GM12874 (cell line): ENCODE data around the gene TNFRSF25.

Experiments
- CTCF ChIP-seq: IDR thresholded peaks from 2 replicates; pipeline ENCODE4 v1.5.1; 2011; ENCODE audit warnings: low read depth, mild to moderate bottlenecking, control low read depth, low read length, moderate library complexity; ENCODE audit not compliant: insufficient read depth

TNFRSF25 gene

GRCh38 chr1:6510493-6510892 lies 44.5 kb upstream of the TNFRSF25 start:
- TF ChIP-seq CTCF = no peak

GRCh38 chr1:6509919-6510291 lies 43.9 kb upstream of the TNFRSF25 start:
- TF ChIP-seq CTCF = no peak

- no peak for TF ChIP-seq CTCF
These were observed 43.4 kb upstream of the TNFRSF25 start for GRCh38 chr1:6509220-6509918.

- TF ChIP-seq CTCF = no peak
These were observed 42.8 kb upstream of the TNFRSF25 start for GRCh38 chr1:6508816-6509189.

- no peak for TF ChIP-seq CTCF
These were observed 42.3 kb upstream of the TNFRSF25 start for GRCh38 chr1:6508154-6508815.

GRCh38 chr1:6507461-6507911 lies 41.5 kb upstream of the TNFRSF25 start:
- no peak for TF ChIP-seq CTCF

GRCh38 chr1:6507037-6507428 lies 41.1 kb upstream of the TNFRSF25 start:
- TF ChIP-seq CTCF = no peak
